Right atrium auricular region (tissue), 2 donors: ENCODE results near the gene FKBP1A. TPM values are rescaled to one million over a fixed set of nuclear protein-coding genes. Genes with fewer than 3 reads are reported as not detected.

ENCODE experiments used
- DNase-seq: peaks from one replicate; pipeline ENCODE4 v3.0.0-alpha.2; 2019; ENCODE audit warnings: low spot score
- H3K27ac ChIP-seq, 2 donors: fragments of 200-600 bp; sonication (generic); 1 replicate in 1 of 2; 2 replicates in 1 of 2; pipeline ENCODE4 v1.5.1; 2016 to 2019
- H3K27me3 ChIP-seq, 2 donors: fragments of 200-600 bp; sonication (generic); one replicate each; pipeline versions ENCODE4 v1.5.1 to v1.6.0; 2017 to 2019
- H3K36me3 ChIP-seq: fragments of 200-600 bp; sonication (generic); one replicate; pipeline ENCODE4 v1.5.1; 2016
- H3K4me1 ChIP-seq, 2 donors: fragments of 200-600 bp; sonication (generic); one replicate each; pipeline versions ENCODE4 v1.5.1 to v1.6.0; 2017 to 2019
- H3K4me3 ChIP-seq, 2 donors: fragments of 200-600 bp; sonication (generic); 1 replicate in 1 of 2; 2 replicates in 1 of 2; pipeline ENCODE4 v1.5.1; 2017 to 2019; ENCODE audit warnings: mild to moderate bottlenecking in 1 of 2, moderate library complexity in 1 of 2
- H3K9me3 ChIP-seq, 2 donors: fragments of 200-600 bp; sonication (generic); one replicate each; pipeline ENCODE4 v1.5.1; 2019
- CTCF ChIP-seq, 2 donors: fragments of 200-600 bp; sonication (generic); IDR thresholded peaks; one replicate each; pipeline ENCODE4 v1.5.1; 2019; ENCODE audit warnings: antibody characterized with exemption in 2 of 2
- total RNA-seq, 2 donors: library from RNA; depleted of rRNA; stranded (reverse); fragments of >200 nt; gene quantifications; one replicate each; pipeline ENCODE4 v1.1.0, GENCODE V29; 2016

Gene FKBP1A
- total RNA-seq, 2 donors from 2014 or later = 73.5 to 98.7 TPM

DNA sequence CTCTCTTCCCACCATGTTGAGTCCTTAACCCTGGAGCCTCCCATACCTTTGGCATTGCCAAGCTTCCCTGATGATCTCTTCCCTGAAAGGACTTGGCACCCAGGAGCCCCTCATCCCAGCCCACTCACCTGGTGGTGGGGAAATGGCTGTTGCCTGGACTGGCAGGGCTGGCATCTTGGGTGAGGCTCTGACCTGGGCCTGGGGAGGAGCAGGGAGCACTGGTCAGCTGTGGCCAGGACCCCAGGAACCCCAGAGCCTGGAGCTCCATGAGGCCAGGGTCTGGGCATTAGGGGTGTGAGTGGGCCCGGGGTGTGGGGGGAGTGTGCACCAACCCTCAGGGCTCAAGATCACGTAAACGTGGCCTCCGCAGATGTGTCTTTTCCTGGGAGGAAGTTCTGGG lies 73.4 kb downstream of the FKBP1A start:
- Histone ChIP-seq H3K4me1 (peaks cover 0 to 32% of the 10 kb centered on the region in 2 donors), H3K27me3 (no peaks in the 10 kb centered on the region), H3K9me3 (no peaks in the 10 kb centered on the region), H3K27ac (no peak overlapping the region), H3K36me3 (no peaks in the 10 kb centered on the region), H3K4me3 (no peak overlapping the region)
- DNase-seq = no peak
- TF ChIP-seq CTCF (IDR thresholded peaks at IDR 0.05) = no peak

DNA sequence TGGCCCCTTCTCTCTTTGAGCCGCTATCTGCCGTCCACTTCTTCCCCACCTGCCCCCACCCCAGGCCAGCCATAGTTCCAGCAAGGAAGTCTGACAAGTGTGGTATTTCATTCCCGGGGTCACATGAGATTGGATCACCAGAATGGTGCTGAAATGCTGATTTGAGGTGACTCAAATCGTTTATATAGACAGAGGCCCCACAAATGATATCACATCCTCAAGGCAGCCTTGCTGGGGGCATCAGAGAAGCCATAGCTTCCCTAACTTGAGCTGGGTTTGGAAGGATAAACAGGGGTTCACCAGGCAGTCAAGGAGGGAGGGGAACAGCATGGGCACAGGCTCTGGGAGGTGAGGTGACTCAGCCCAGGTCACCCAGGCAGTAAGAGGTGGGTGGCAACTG lies 73.8 kb downstream of the FKBP1A start:
- no peak overlapping the region for H3K4me3 ChIP-seq
- no peaks in the 10 kb centered on the region for H3K27me3 ChIP-seq
- no peak for TF ChIP-seq CTCF (IDR thresholded peaks at IDR 0.05)
- peaks cover 0 to 28% of the 10 kb centered on the region in 2 donors for H3K4me1 ChIP-seq
- H3K36me3 ChIP-seq = no peaks in the 10 kb centered on the region
- no peaks in the 10 kb centered on the region for H3K9me3 ChIP-seq
- H3K27ac ChIP-seq = no peak overlapping the region
- no peak for DNase-seq

Other genes with a start within 250 kb of the FKBP1A start
- gene TMEM74B, start 208.1 kb downstream of the FKBP1A start, total RNA-seq = 1 to 10 TPM in 1 of 2 donors, under 1 TPM in 1; 0.83 to 4.6 TPM
- under 1 TPM in 1 of 2 donors, not detected in 1; 0.20 TPM for gene C20orf202, start 189.6 kb downstream of the FKBP1A start, total RNA-seq
- not detected for gene RAD21L1, start 167.0 kb downstream of the FKBP1A start, total RNA-seq
- 10 to 100 TPM in 1 of 2 donors, 1 to 10 TPM in 1; 5.0 to 10.1 TPM for gene SNPH, start 126.8 kb downstream of the FKBP1A start, total RNA-seq
- 1 to 10 TPM; 2.9 to 3.9 TPM for gene SDCBP2, start 63.9 kb downstream of the FKBP1A start, total RNA-seq
- gene NSFL1C, start 73.8 kb upstream of the FKBP1A start, total RNA-seq = 10 to 100 TPM; 28.5 to 34.3 TPM
- 1 to 10 TPM; 2.6 to 4.4 TPM for gene SIRPB2, start 98.4 kb upstream of the FKBP1A start, total RNA-seq
- gene SIRPD, start 164.7 kb upstream of the FKBP1A start, total RNA-seq = not detected
- gene SIRPB1, start 227.0 kb upstream of the FKBP1A start, total RNA-seq = 1 to 10 TPM; 3.7 to 5.7 TPM